ENCODE measurements around the gene POU2F3.
A peak's percentile ranks its signal among the peaks of the same experiment; 100 is the strongest.

POU2F3 gene

GRCh38 chr11:120338107-120338933, 98.4 kb downstream of the POU2F3 start:
- no peak overlapping the region for H3K27ac Mint-ChIP-seq
- H3K4me1 Mint-ChIP-seq = peaks cover 18% of the 10 kb centered on the region
- ATAC-seq = no peak
- DNase-seq = no peak
- H3K4me3 Mint-ChIP-seq = peak overlapping the region; percentile 93 to 96
- no peaks in the 10 kb centered on the region for H3K9me3 Mint-ChIP-seq
- peaks cover 58% of the 10 kb centered on the region for H3K27me3 Mint-ChIP-seq

- no peak overlapping the region for H3K4me3 Mint-ChIP-seq
- no peak overlapping the region for H3K27ac Mint-ChIP-seq
- no peaks in the 10 kb centered on the region for H3K9me3 Mint-ChIP-seq
- H3K27me3 Mint-ChIP-seq = peaks cover 54% of the 10 kb centered on the region
- ATAC-seq = no peak
- peaks cover 23% of the 10 kb centered on the region for H3K4me1 Mint-ChIP-seq
- DNase-seq = no peak
Measured at GRCh38 chr11:120339394-120339890, 99.5 kb downstream of the POU2F3 start.

- peaks cover 57% of the 10 kb centered on the region for H3K27me3 Mint-ChIP-seq
- peaks cover 27% of the 10 kb centered on the region for H3K4me1 Mint-ChIP-seq
Measured at GRCh38 chr11:120340529-120340928, 100.6 kb downstream of the POU2F3 start.

GRCh38 chr11:120342226-120342625, 102.3 kb downstream of the POU2F3 start:
- ATAC-seq (no peak), DNase-seq (no peak)
- peaks cover 66% of the 10 kb centered on the region for H3K27me3 Mint-ChIP-seq
- H3K4me1 Mint-ChIP-seq = peaks cover 26% of the 10 kb centered on the region
- no peak overlapping the region for H3K27ac Mint-ChIP-seq
- no peak overlapping the region for H3K4me3 Mint-ChIP-seq
- no peaks in the 10 kb centered on the region for H3K9me3 Mint-ChIP-seq

More at GRCh38 chr11:120340529-120340928, 100.6 kb downstream of the POU2F3 start:
- no peak overlapping the region for H3K27ac Mint-ChIP-seq
- ATAC-seq (no peak), DNase-seq (no peak)
- H3K9me3 Mint-ChIP-seq = no peaks in the 10 kb centered on the region
- no peak overlapping the region for H3K4me3 Mint-ChIP-seq

GRCh38 chr11:120342678-120343077, 102.7 kb downstream of the POU2F3 start:
- Mint-ChIP-seq H3K9me3 (no peaks in the 10 kb centered on the region), H3K27me3 (peaks cover 66% of the 10 kb centered on the region), H3K4me3 (no peak overlapping the region), H3K27ac (no peak overlapping the region), H3K4me1 (peaks cover 24% of the 10 kb centered on the region)
- DNase-seq (no peak), ATAC-seq (no peak)

GRCh38 chr11:120343429-120343828, 103.5 kb downstream of the POU2F3 start:
- ATAC-seq = no peak
- H3K27ac Mint-ChIP-seq = no peak overlapping the region
- no peaks in the 10 kb centered on the region for H3K9me3 Mint-ChIP-seq

GRCh38 chr11:120344302-120345004, 104.5 kb downstream of the POU2F3 start:
- ATAC-seq (peak; percentile 98), DNase-seq (peak; percentile 55 to 65)
- peak overlapping the region; percentile 51 to 67 for H3K4me3 Mint-ChIP-seq
- H3K9me3 Mint-ChIP-seq = no peaks in the 10 kb centered on the region
- H3K27ac Mint-ChIP-seq = peak overlapping the region in 1 of 2 donors; percentile 68
- peaks cover 21% of the 10 kb centered on the region for H3K4me1 Mint-ChIP-seq
- H3K27me3 Mint-ChIP-seq = peaks cover 60% of the 10 kb centered on the region

More at GRCh38 chr11:120343429-120343828, 103.5 kb downstream of the POU2F3 start:
- H3K27me3 Mint-ChIP-seq = peaks cover 61% of the 10 kb centered on the region
- H3K4me1 Mint-ChIP-seq = peaks cover 21% of the 10 kb centered on the region
- no peak overlapping the region for H3K4me3 Mint-ChIP-seq
- DNase-seq = no peak

- Mint-ChIP-seq H3K4me3 (no peak overlapping the region), H3K27me3 (peaks cover 66% of the 10 kb centered on the region)
- DNase-seq = no peak
Measured at GRCh38 chr11:120346233-120346632, 106.3 kb downstream of the POU2F3 start.

GRCh38 chr11:120350637-120351036, 110.7 kb downstream of the POU2F3 start:
- H3K4me3 Mint-ChIP-seq = no peak overlapping the region
- H3K27me3 Mint-ChIP-seq = peaks cover 83% of the 10 kb centered on the region
- no peaks in the 10 kb centered on the region for H3K9me3 Mint-ChIP-seq
- peak overlapping the region in 1 of 2 donors; percentile 24 for H3K27ac Mint-ChIP-seq
- ATAC-seq (no peak), DNase-seq (no peak)
- H3K4me1 Mint-ChIP-seq = peaks cover 7% of the 10 kb centered on the region

More at GRCh38 chr11:120346233-120346632, 106.3 kb downstream of the POU2F3 start:
- ATAC-seq = no peak
- H3K9me3 Mint-ChIP-seq = no peaks in the 10 kb centered on the region
- peaks cover 21% of the 10 kb centered on the region for H3K4me1 Mint-ChIP-seq
- H3K27ac Mint-ChIP-seq = no peak overlapping the region

GRCh38 chr11:120352405-120352804, 112.5 kb downstream of the POU2F3 start:
- Mint-ChIP-seq H3K9me3 (no peaks in the 10 kb centered on the region), H3K4me3 (no peak overlapping the region), H3K27me3 (peaks cover 81% of the 10 kb centered on the region), H3K27ac (no peak overlapping the region), H3K4me1 (peaks cover under 1% of the 10 kb centered on the region)
- ATAC-seq = no peak
- no peak for DNase-seq

GRCh38 chr11:120354068-120354467, 114.1 kb downstream of the POU2F3 start:
- ATAC-seq = no peak
- Mint-ChIP-seq H3K9me3 (no peaks in the 10 kb centered on the region), H3K27ac (no peak overlapping the region), H3K4me1 (no peaks in the 10 kb centered on the region), H3K27me3 (peaks cover 87% of the 10 kb centered on the region), H3K4me3 (no peak overlapping the region)
- no peak for DNase-seq

- Mint-ChIP-seq H3K9me3 (no peaks in the 10 kb centered on the region), H3K4me3 (no peak overlapping the region), H3K4me1 (no peaks in the 10 kb centered on the region), H3K27me3 (peaks cover 87% of the 10 kb centered on the region), H3K27ac (no peak overlapping the region)
- ATAC-seq (no peak), DNase-seq (no peak)
Measured at GRCh38 chr11:120354779-120355178, 114.8 kb downstream of the POU2F3 start.

GRCh38 chr11:120357620-120358019, 117.7 kb downstream of the POU2F3 start:
- H3K9me3 Mint-ChIP-seq = no peaks in the 10 kb centered on the region
- H3K4me1 Mint-ChIP-seq = no peaks in the 10 kb centered on the region
- no peak overlapping the region for H3K4me3 Mint-ChIP-seq
- ATAC-seq (no peak), DNase-seq (no peak)
- peaks cover 72% of the 10 kb centered on the region for H3K27me3 Mint-ChIP-seq
- no peak overlapping the region for H3K27ac Mint-ChIP-seq

GRCh38 chr11:120358729-120359128, 118.8 kb downstream of the POU2F3 start:
- ATAC-seq (no peak), DNase-seq (no peak)
- Mint-ChIP-seq H3K27ac (no peak overlapping the region), H3K4me1 (no peaks in the 10 kb centered on the region), H3K4me3 (no peak overlapping the region), H3K27me3 (peaks cover 63% of the 10 kb centered on the region), H3K9me3 (no peaks in the 10 kb centered on the region)

GRCh38 chr11:120363436-120363835, 123.5 kb downstream of the POU2F3 start:
- DNase-seq (no peak), ATAC-seq (no peak)
- Mint-ChIP-seq H3K27me3 (peaks cover 32% of the 10 kb centered on the region), H3K27ac (no peak overlapping the region), H3K4me1 (no peaks in the 10 kb centered on the region), H3K9me3 (no peaks in the 10 kb centered on the region), H3K4me3 (no peak overlapping the region)

GRCh38 chr11:120365512-120365911, 125.6 kb downstream of the POU2F3 start:
- no peaks in the 10 kb centered on the region for H3K4me1 Mint-ChIP-seq
- no peak overlapping the region for H3K27ac Mint-ChIP-seq
- peaks cover 17% of the 10 kb centered on the region for H3K27me3 Mint-ChIP-seq
- DNase-seq = no peak
- H3K9me3 Mint-ChIP-seq = no peaks in the 10 kb centered on the region
- H3K4me3 Mint-ChIP-seq = no peak overlapping the region
- ATAC-seq = no peak
